GM10847 (cell line): ENCODE results near the gene SLC7A14.

Experiments used
- POLR2A ChIP-seq: IDR thresholded peaks from 2 replicates; pipeline ENCODE4 v1.6.1; 2011; ENCODE audit not compliant: insufficient read length; ENCODE audit errors: extremely low read depth

Gene SLC7A14

DNA sequence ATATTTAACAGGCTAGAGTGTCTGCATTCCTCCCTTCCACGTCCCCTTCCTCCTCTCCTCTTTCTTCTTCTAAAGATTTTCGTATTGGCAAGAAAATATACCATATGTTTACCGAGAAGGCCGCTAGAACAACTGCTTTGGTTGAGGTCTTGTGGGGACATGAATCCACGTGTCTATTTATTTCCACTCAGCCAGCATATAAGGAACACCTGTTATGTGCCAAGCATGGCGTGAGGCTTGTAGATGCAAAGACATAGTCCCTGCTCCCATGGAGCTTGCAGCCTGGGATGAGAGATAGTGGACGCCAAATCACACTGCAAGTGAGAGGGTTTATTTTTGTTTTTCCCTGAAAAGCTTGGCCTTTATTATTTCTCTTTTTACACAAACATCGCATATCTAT lies 57.1 kb downstream of the SLC7A14 start:
- no peak for TF ChIP-seq POLR2A

DNA sequence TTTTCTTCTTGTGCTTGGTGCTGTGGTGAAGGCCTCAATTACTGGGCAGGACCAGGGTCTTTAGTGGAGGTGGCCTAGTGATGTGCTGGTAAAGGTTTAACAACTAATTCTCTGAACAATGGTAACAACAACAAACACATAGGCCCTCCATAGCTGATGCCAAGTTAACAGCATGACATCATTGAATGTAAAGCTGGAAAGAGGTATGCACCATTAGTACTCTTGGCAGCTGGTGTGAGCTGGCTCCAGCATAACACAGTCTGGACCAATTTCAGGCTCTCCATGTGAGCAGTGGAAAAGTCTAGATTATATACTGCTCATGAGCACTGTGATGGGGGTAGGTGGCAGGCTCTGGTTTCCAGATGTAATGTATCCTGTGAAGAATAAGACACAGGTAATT lies 61.8 kb downstream of the SLC7A14 start:
- TF ChIP-seq POLR2A: no peak

DNA sequence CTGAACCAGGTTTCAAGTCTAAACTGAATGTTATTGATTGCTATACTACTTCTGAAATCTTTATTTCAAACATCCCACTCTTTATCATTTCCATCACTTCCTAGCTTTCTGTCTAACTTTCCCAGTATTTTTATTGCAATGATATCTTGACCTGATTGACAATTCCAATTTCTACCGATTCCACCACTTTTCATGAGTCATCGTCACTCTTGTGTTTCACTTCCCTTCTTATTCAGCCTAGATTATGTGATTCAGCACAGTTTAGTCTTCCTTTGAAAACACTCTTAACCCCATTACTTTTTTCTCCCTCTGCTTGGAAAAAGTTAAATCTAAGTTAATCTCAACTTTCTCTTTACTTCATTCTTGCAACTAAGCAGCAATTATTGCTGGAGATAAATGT lies 62.6 kb downstream of the SLC7A14 start:
- TF ChIP-seq POLR2A: no peak

- TF ChIP-seq POLR2A: no peak
Measured at GRCh38 chr3:170522201-170522600, 63.7 kb downstream of the SLC7A14 start.

DNA sequence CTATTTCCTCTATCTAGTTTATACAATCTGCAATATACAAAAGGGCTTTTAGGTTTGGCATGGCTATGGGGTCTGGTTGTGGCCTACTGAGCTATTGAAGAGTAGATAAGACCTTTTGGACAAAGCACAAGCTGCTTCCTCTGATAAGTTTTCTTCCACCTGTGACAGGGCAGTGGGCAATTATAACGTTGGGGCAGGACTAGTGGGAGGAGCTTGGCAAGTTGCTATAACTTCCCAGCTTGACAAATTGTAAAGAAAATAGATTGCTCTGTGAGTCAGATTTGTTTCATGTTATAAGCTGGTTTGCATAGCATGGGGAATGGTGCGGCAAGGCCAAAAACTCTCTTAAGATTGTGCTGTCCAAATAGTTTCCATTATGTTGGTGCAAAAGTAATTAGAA lies 64.9 kb downstream of the SLC7A14 start:
- TF ChIP-seq POLR2A: no peak

DNA sequence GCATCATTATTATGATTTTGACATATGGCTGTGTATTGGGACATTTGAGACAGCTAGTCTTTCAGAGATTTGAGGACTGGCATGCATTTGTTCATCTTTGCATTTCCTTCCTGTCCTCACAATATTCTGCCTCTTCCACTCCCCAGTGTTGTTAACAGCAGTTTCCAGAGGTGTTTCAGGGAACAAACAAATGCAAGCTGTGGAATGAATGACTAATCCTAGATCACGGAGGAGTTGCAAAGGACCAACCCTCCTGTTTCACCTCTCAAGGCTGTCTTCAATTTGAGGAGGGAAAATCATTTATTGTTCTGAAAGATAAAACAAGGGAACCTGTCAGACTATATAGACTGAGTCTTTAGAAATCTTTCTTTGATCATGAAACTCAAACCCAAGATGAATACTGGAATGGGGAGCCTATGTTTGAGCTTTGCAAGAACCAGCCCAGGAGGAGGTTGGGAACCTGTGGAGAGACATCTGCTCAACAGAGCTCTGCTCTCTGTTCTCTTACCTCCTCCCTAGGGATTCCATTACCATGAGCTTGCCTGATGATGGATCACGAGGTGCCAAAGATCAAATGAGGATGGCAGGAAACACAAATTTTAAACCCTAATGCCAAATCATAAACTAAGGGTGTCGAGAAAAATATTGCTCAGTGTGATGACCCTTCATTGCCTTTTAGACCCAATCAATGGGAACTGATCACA lies 68.5 kb downstream of the SLC7A14 start:
- no peak for TF ChIP-seq POLR2A

DNA sequence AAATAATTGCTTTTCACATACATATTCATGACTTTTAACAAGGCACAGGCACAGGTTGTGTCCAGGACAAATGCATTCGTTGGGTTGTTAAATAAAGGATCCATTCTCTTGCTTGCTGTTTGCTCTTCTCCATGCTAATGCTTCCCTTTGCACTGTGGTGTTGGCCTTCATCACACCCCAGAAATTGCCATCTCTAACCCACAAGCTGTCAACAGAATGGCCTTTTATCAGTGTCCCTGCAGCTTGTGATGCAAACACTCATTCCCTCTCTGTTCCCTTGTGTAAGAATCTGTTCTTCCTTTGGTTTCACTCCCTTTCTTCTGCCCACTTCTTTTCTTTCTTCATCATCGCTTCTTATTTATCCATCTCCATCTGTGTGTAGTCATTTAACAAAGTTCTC lies 72.2 kb downstream of the SLC7A14 start:
- TF ChIP-seq POLR2A: no peak

DNA sequence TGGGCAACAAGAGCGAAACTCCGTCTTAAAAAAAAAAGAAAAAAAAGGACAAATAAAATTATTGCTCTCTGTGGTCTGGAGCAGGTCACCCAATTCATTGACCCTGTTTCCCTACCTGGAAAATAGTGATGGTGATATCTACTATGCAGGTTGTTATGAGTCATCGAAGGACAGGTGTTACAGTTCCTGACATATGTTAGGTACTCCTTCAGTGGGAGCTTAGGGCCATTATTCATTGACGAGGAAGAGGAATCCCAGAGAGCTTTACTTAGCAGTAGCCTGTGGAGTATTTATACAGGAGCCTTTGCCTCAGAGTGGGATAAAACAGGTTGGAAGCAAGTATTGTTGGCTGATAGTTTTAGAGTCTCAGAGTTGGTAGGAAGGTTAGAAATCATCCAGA lies 74.5 kb downstream of the SLC7A14 start:
- TF ChIP-seq POLR2A: no peak

DNA sequence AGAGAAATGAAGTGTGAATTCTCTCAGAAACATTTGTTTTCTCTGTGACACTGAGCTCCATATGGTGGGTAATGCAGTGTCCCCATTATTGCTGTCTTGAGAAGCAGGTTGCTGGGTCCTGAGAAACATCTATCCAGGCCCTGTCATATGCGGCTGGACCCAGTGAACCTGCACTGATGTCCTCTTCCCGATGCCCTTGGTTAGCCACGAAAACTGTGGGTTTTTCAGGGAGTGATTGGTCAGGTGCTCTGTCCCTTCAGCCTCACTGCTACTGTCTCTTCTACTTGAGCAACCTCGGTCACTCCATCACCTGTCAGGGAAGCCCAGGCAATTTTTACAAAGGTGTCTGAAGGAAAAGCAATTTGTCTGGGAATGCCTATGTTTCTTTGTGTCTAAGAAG lies 77.0 kb downstream of the SLC7A14 start:
- TF ChIP-seq POLR2A: no peak

DNA sequence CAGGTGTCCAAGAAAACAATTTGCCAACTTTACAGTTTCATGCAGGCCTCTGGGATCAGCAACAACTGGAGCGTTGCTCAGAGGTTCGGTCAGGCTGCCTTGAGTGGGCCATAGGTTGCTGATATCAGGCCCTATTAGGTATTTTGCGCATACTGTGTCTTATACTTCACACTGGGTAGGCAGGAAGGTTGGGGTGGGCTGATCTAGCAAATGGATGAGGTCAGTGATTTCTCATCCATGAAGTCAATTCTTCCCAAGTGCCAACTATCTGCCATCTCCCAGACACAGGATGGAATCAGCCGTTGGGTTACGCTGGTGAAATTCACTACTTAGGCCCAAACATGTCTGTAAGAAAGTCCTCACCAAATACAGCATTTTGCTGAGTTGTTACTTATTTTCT lies 77.6 kb downstream of the SLC7A14 start:
- no peak for TF ChIP-seq POLR2A

GRCh38 chr3:170507063-170507462 lies 78.8 kb downstream of the SLC7A14 start:
- TF ChIP-seq POLR2A: no peak

GRCh38 chr3:170506556-170506955 lies 79.3 kb downstream of the SLC7A14 start:
- no peak for TF ChIP-seq POLR2A

- TF ChIP-seq POLR2A: no peak
Measured at GRCh38 chr3:170502297-170502696, 83.6 kb downstream of the SLC7A14 start.

DNA sequence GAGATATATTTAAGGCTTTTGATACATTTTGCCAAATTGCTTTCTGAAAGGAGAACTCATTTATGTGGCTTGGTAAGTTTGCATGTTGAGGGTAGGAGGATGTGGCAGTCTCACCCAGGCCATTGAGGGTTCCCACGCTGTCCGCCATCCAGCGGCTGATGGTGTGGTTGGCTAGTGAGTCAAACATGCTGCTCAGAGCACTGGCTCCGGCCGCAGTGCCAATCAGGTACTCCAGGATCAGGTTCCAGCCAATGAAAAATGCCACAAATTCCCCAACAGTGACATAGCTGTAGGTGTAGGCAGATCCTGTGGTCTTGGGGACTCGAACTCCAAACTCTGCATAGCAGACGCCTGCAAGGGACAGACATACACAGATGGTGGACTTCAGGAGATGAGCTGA lies 84.9 kb downstream of the SLC7A14 start:
- TF ChIP-seq POLR2A: no peak

GRCh38 chr3:170500462-170500861 lies 85.4 kb downstream of the SLC7A14 start:
- TF ChIP-seq POLR2A: no peak

DNA sequence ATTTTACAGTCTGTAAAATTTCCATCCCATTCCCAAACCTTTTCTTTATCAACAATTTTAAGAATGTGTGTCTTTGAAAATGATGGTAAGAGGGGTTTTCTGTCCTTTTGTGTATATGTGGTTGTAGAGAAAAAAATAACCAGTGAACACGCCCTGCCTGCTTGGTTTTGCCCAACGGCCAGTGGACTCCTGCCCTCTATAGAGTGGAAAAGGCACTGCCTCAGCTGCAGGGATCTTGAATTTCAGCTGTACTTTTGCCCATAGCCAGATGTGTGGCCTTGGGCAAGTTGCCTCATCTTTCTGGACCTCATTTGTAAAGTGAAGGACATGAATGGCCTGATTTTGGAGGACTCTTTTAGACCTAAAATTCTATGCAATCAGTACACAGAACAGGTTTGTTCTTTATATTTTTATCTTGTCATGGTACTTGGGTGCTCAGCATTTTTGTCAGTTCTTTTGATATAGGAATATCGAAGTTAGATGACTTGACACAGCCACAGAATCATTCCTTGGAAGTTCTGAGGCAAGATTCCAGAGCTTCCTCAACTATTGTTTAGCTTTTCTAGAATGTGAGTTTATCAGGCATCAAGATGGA lies 86.2 kb downstream of the SLC7A14 start:
- TF ChIP-seq POLR2A: no peak
